ENCODE measurements around the gene ARL5C.
A peak's percentile ranks its signal among the peaks of the same experiment; 100 is the strongest.

ARL5C gene

GRCh38 chr17:39167476-39167875 is 1.5 kb upstream of the ARL5C start:
- DNase-seq (ENCODE audit: low read depth), result no peak

- no peak for DNase-seq (ENCODE audit: low read depth)
Observed at GRCh38 chr17:39166437-39167335, 725 bp upstream of the ARL5C start.

GRCh38 chr17:39165178-39165840 is 652 bp downstream of the ARL5C start:
- no peak for DNase-seq (ENCODE audit: low read depth)

GRCh38 chr17:39164675-39165143 is 1.3 kb downstream of the ARL5C start:
- peak; percentile 52 for DNase-seq (ENCODE audit: low read depth)

- DNase-seq (ENCODE audit: low read depth), result no peak
Observed at GRCh38 chr17:39161962-39162361, 4.0 kb downstream of the ARL5C start.

GRCh38 chr17:39158623-39159022 is 7.3 kb downstream of the ARL5C start:
- DNase-seq (ENCODE audit: low read depth), result no peak

- no peak for DNase-seq (ENCODE audit: low read depth)
Observed at GRCh38 chr17:39156491-39156890, 9.5 kb downstream of the ARL5C start.

GRCh38 chr17:39155654-39156053 is 10.3 kb downstream of the ARL5C start:
- DNase-seq (ENCODE audit: low read depth), result no peak

GRCh38 chr17:39153599-39154051 is 12.3 kb downstream of the ARL5C start:
- peak; percentile 89 for DNase-seq (ENCODE audit: low read depth)

GRCh38 chr17:39151943-39152818 is 13.8 kb downstream of the ARL5C start:
- no peak for DNase-seq (ENCODE audit: low read depth)

- no peak for DNase-seq (ENCODE audit: low read depth)
Observed at GRCh38 chr17:39151150-39151942, 14.6 kb downstream of the ARL5C start, which contains the start of gene PLXDC1. Gene PLXDC1 (minus strand): TSS chr17:39151637. CDS start chr17:39151437, 200 bp downstream.

- no peak for DNase-seq (ENCODE audit: low read depth)
Observed at GRCh38 chr17:39150795-39151149, 15.2 kb downstream of the ARL5C start.

GRCh38 chr17:39150104-39150634 is 15.8 kb downstream of the ARL5C start:
- DNase-seq (ENCODE audit: low read depth), result no peak

- no peak for DNase-seq (ENCODE audit: low read depth)
Observed at GRCh38 chr17:39147221-39148185, 18.5 kb downstream of the ARL5C start.

GRCh38 chr17:39146273-39146672 is 19.7 kb downstream of the ARL5C start:
- DNase-seq (ENCODE audit: low read depth), result no peak

GRCh38 chr17:39145143-39145542 is 20.8 kb downstream of the ARL5C start:
- no peak for DNase-seq (ENCODE audit: low read depth)

- DNase-seq (ENCODE audit: low read depth), result no peak
Observed at GRCh38 chr17:39144416-39144840, 21.5 kb downstream of the ARL5C start.

- DNase-seq (ENCODE audit: low read depth), result no peak
Observed at GRCh38 chr17:39143552-39144093, 22.3 kb downstream of the ARL5C start.

- no peak for DNase-seq (ENCODE audit: low read depth)
Observed at GRCh38 chr17:39141915-39142664, 23.9 kb downstream of the ARL5C start.

Measured in activated T-helper 1 cell treated with Interleukin-2 at 50 U/mL for 16 hours (primary cell).